Fibroblast of lung (primary cell): Measurements from ENCODE around the gene STXBP5.

ENCODE experiments used
- CTCF ChIP-seq, 2 donors: IDR thresholded peaks in 1 of 2; conservative IDR thresholded peaks in 1 of 2; 1 replicate in 1 of 2; 2 replicates in 1 of 2; pipeline ENCODE4 v1.5.1; 2011 to 2012; ENCODE audit warnings: low read length in 2 of 2, control low read depth in 1 of 2, inconsistent platforms in 1 of 2, low read depth in 1 of 2, mild to moderate bottlenecking in 1 of 2
- EZH2 ChIP-seq: IDR thresholded peaks from 2 replicates; pipeline ENCODE4 v1.5.1; 2012; ENCODE audit warnings: low read length, control low read depth, mild to moderate bottlenecking; ENCODE audit errors: missing control alignments

DNA sequence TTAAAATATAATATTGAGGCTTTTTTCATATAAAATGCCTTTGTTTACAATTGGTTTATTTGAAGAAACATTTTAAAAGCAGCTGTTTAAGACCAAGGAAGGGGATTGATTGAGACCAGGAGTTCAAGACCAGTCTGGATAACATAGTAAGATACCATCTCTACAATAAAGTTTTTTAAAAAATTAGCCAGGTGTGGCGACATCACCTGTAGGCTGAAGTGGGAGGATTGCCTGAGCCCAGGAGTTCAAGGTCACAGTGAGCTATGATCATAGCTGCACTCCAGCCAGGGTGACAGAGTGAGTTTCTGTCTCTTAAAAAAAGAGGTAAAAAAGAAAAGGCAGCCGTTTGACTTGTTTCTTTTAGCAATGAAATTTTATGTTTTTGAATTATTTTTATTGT, 117.0 kb downstream of the STXBP5 start:
- TF ChIP-seq CTCF (conservative IDR thresholded peaks at IDR 0.05 in 1 of 2, IDR thresholded peaks at IDR 0.05 in 1 of 2; ENCODE audit: low read depth in 1 of 2, low read length in 2 of 2), result no peak
- TF ChIP-seq EZH2, result no peak
